Endometrial microvascular endothelial cells (primary cell): ENCODE data around the gene GTF2B. TPM values are rescaled to one million over a fixed set of nuclear protein-coding genes. Genes with fewer than 3 reads are reported as not detected.

Experiments used
- in situ Hi-C: cut with HindIII; loops from 2 replicates; pipeline ENCODE4 v1.10.0; 2017; ENCODE audit warnings: low sequenced_read_pairs, low pct_unique_long_range_greater_than_20kb; ENCODE audit errors: inconsistent ontology term
- total RNA-seq: library from RNA; depleted of rRNA; stranded (reverse); fragments of >200 nt; gene quantifications from one replicate; pipeline ENCODE4 v1.2.3, GENCODE V29; 2015; ENCODE audit errors: inconsistent ontology term

Gene GTF2B
- total RNA-seq, 1 donor from 2014 or later: 31.3 TPM

DNA sequence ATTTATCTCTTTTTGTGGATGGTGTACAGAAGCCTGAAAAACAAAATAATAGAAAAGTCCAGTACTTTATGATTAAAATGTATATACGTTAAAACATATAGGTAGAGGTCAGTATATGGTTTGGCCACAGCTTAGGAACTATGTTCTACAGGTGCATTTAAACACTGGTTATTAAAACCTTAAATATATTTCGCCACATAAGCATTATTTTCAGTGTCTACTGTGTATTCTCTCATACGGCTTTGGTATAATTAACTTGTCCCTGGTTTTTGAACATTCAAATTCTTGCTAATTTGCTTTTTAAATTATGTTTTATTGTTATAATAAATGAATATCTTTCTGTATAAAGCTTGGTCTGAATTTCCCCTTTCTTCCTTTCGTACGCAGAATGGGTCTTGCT, 87.9 kb downstream of the GTF2B start:
- in situ Hi-C loops: no loop called here

DNA sequence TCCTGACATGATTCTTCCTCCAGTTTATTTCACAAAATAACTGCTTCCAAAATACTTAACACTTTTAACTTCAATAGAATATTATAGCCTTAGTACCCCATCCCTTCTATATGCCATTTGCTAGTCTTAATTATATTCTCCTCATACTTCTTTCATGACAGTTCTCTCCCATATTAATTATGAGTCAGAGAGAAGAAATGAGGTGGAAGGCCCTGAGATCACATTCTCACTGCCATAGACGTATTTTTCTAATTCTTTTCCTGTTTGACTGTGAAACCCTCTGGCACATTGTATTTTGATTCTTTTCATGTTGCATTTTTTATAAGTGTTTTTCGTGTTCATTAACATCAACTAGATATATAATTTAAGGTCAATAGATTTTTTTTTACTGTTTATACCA, 88.4 kb downstream of the GTF2B start:
- in situ Hi-C loops: no loop called here

Other genes with a start within 250 kb of the GTF2B start
- gene PKN2, start 207.3 kb downstream of the GTF2B start, total RNA-seq: 42.8 TPM
- 34.9 TPM for gene KYAT3, start 101.1 kb upstream of the GTF2B start, total RNA-seq
- 7.7 TPM for gene RBMXL1, start 101.1 kb upstream of the GTF2B start, total RNA-seq
- 21.7 TPM for gene GBP3, start 131.3 kb upstream of the GTF2B start, total RNA-seq
- 69.8 TPM for gene GBP1, start 173.6 kb upstream of the GTF2B start, total RNA-seq
- 35.4 TPM for gene GBP2, start 234.5 kb upstream of the GTF2B start, total RNA-seq